Activated CD4-positive, alpha-beta T cell treated with anti-CD3 and anti-CD28 coated beads for 4 hours (primary cell): Measurements from ENCODE around the gene LMF1.

Experiments
- DNase-seq, 2 donors: peaks; one replicate each; pipeline ENCODE4 v3.0.0-alpha.2; 2020

LMF1 gene

GRCh38 chr16:1002399-1003166 is 31.8 kb upstream of the LMF1 start:
- DNase-seq = peak; percentile 84 to 88

- DNase-seq = no peak
These were observed 30.3 kb upstream of the LMF1 start for GRCh38 chr16:1001096-1001495.

- no peak for DNase-seq
These were observed 29.8 kb upstream of the LMF1 start for GRCh38 chr16:1000608-1001007.

GRCh38 chr16:999677-1000076 is 28.9 kb upstream of the LMF1 start:
- DNase-seq = no peak

GRCh38 chr16:998615-999014 is 27.8 kb upstream of the LMF1 start:
- DNase-seq = no peak

- no peak for DNase-seq
These were observed 27.4 kb upstream of the LMF1 start for GRCh38 chr16:998211-998610.

- DNase-seq = peak; percentile 84 to 85
These were observed 26.8 kb upstream of the LMF1 start for GRCh38 chr16:997440-998051.

- DNase-seq = peak; percentile 32 to 54
These were observed 25.9 kb upstream of the LMF1 start for GRCh38 chr16:996681-997080.

GRCh38 chr16:995783-996182 is 25.0 kb upstream of the LMF1 start:
- DNase-seq = no peak

- no peak for DNase-seq
These were observed 24.3 kb upstream of the LMF1 start for GRCh38 chr16:995087-995486.

- DNase-seq = no peak
These were observed 22.9 kb upstream of the LMF1 start for GRCh38 chr16:993731-994130.

GRCh38 chr16:991773-992172 is 21.0 kb upstream of the LMF1 start:
- no peak for DNase-seq

- DNase-seq = no peak
These were observed 20.6 kb upstream of the LMF1 start for GRCh38 chr16:991345-991744.

- DNase-seq = no peak
These were observed 19.9 kb upstream of the LMF1 start for GRCh38 chr16:990516-991291.

GRCh38 chr16:989354-989814 is 18.6 kb upstream of the LMF1 start:
- no peak for DNase-seq

- DNase-seq = no peak
These were observed 17.9 kb upstream of the LMF1 start for GRCh38 chr16:988471-989353.

GRCh38 chr16:987906-988305 is 17.1 kb upstream of the LMF1 start:
- no peak for DNase-seq

GRCh38 chr16:986925-987582 is 16.3 kb upstream of the LMF1 start:
- DNase-seq = no peak

- DNase-seq = no peak
These were observed 15.6 kb upstream of the LMF1 start for GRCh38 chr16:986411-986810.

- no peak for DNase-seq
These were observed 15.0 kb upstream of the LMF1 start for GRCh38 chr16:985646-986400.
